SK-N-SH (cell line): ENCODE data around the gene LIN28B. TPM values are rescaled to one million over a fixed set of nuclear protein-coding genes. Genes with fewer than 3 reads are reported as not detected.

ENCODE experiments used
- CTCF ChIA-PET: fragments of 300-600, 350-600 bp; formaldehyde crosslinking; extraction: SDS; loops from one replicate; lab custom pipeline; 2021; lab: Yijun Ruan, JAX
- POLR2A ChIA-PET: fragments of 350-600 bp; sonication (Branson Sonifier 250); formaldehyde crosslinking; extraction: SDS; loops from one replicate; lab custom pipeline; 2020; ENCODE audit warnings: antibody characterized with exemption, inconsistent platforms; lab: Yijun Ruan, JAX
- DNase-seq: peaks from one replicate; pipeline ENCODE4 v3.0.0; 2012
- H2AFZ ChIP-seq: fragments of 200-600 bp; sonication (generic); 2 replicates; pipeline ENCODE4 v1.8.1; 2016; ENCODE audit warnings: antibody characterized with exemption, mild to moderate bottlenecking, low read depth
- H3F3A ChIP-seq: fragments of 200-600 bp; sonication (generic); replicated peaks from 2 replicates; pipeline ENCODE3; 2016; ENCODE audit warnings: antibody characterized with exemption, mild to moderate bottlenecking; ENCODE audit not compliant: insufficient read depth
- H3K27ac ChIP-seq, 2 experiments: fragments of 200-500 bp in 1 of 2; fragments of 200-600 bp in 1 of 2; sonication (Bioruptor generic) in 1 of 2; sonication (generic), shearing (Covaris generic) in 1 of 2; 2 replicates each; pipeline versions ENCODE4 v1.5.1 to v1.6.1; 2014 to 2016; ENCODE audit warnings: low read depth in 2 of 2, inconsistent platforms in 1 of 2, low read length in 1 of 2, mild to moderate bottlenecking in 1 of 2, mixed read lengths in 1 of 2
- H3K27me3 ChIP-seq: fragments of 200-600 bp; sonication (generic), shearing (Covaris generic); 2 replicates; pipeline ENCODE4 v1.6.1; 2016; ENCODE audit warnings: mixed run types; ENCODE audit not compliant: insufficient read depth
- H3K36me3 ChIP-seq, 2 experiments: fragments of 200-500 bp in 1 of 2; fragments of 200-600 bp in 1 of 2; sonication (Bioruptor generic) in 1 of 2; sonication (generic) in 1 of 2; replicated peaks in 1 of 2; 2 replicates each; pipeline versions ENCODE3 to v1.5.1; 2014 to 2016; ENCODE audit warnings: low read length in 1 of 2, mild to moderate bottlenecking in 1 of 2; ENCODE audit not compliant: insufficient read depth in 2 of 2, control insufficient read depth in 1 of 2
- H3K4me1 ChIP-seq, 2 experiments: fragments of 200-500 bp in 1 of 2; fragments of 200-600 bp in 1 of 2; sonication (Bioruptor generic) in 1 of 2; sonication (generic), shearing (Covaris generic) in 1 of 2; 2 replicates each; pipeline versions ENCODE4 v1.5.1 to v1.6.1; 2014 to 2016; ENCODE audit warnings: low read depth in 1 of 2, low read length in 1 of 2, mixed run types in 1 of 2; ENCODE audit not compliant: insufficient read depth in 2 of 2, control insufficient read depth in 1 of 2
- H3K4me2 ChIP-seq: fragments of 200-600 bp; sonication (generic), shearing (Covaris generic); 2 replicates; pipeline ENCODE4 v1.6.1; 2017; ENCODE audit warnings: mixed run types
- H3K4me3 ChIP-seq, 2 experiments: fragments of 200-500 bp in 1 of 2; fragments of 200-600 bp in 1 of 2; sonication (Bioruptor generic) in 1 of 2; sonication (generic), shearing (Covaris generic) in 1 of 2; 2 replicates each; pipeline versions ENCODE4 v1.5.1 to v1.8.1; 2014 to 2016; ENCODE audit warnings: low read depth in 2 of 2, inconsistent platforms in 1 of 2, low read length in 1 of 2, mild to moderate bottlenecking in 1 of 2, mixed read lengths in 1 of 2, moderate library complexity in 1 of 2
- H3K79me2 ChIP-seq: fragments of 200-600 bp; sonication (generic); 2 replicates; pipeline ENCODE4 v1.8.1; 2017; ENCODE audit warnings: mild to moderate bottlenecking; ENCODE audit not compliant: insufficient read depth
- H3K9ac ChIP-seq: fragments of 200-600 bp; sonication (generic); 2 replicates; pipeline ENCODE4 v1.6.1; 2017; ENCODE audit warnings: mixed run types
- H3K9me2 ChIP-seq: fragments of 200-600 bp; sonication (generic); 2 replicates; pipeline ENCODE4 v1.6.1; 2017; ENCODE audit warnings: mixed run types
- H3K9me3 ChIP-seq: fragments of 200-600 bp; sonication (generic); 2 replicates; pipeline ENCODE4 v1.6.1; 2017; ENCODE audit warnings: mixed run types, mild to moderate bottlenecking, moderate library complexity
- H4K20me1 ChIP-seq: fragments of 200-600 bp; sonication (generic); 2 replicates; pipeline ENCODE4 v1.6.1; 2017; ENCODE audit warnings: mild to moderate bottlenecking, mixed run types; ENCODE audit not compliant: insufficient read depth
- CHD2 ChIP-seq: fragments of 150-350 bp; IDR thresholded peaks from 2 replicates; pipeline ENCODE4 v1.6.1; 2018; ENCODE audit warnings: low read length; ENCODE audit not compliant: partially characterized antibody
- CTCF ChIP-seq: fragments of 200-600 bp; sonication (generic); IDR thresholded peaks from 2 replicates; pipeline ENCODE4 v1.6.1; 2017; ENCODE audit warnings: antibody characterized with exemption, mild to moderate bottlenecking, moderate library complexity
- EZH2phosphoT487 ChIP-seq: fragments of 200-600 bp; sonication (generic); IDR thresholded peaks from 2 replicates; pipeline ENCODE4 v1.6.1; 2017; ENCODE audit warnings: low read depth, mixed run types, mild to moderate bottlenecking, antibody characterized with exemption, moderate library complexity, borderline replicate concordance
- FOXJ3 ChIP-seq: sonication (generic); formaldehyde crosslinking; IDR thresholded peaks from 2 replicates; pipeline ENCODE4 v1.5.1; 2020; ENCODE audit warnings: mild to moderate bottlenecking, missing genetic modification reagents
- FOXM1 ChIP-seq: IDR thresholded peaks from 2 replicates; pipeline ENCODE4 v1.4.0; 2012; ENCODE audit warnings: low read depth, mild to moderate bottlenecking
- MAX ChIP-seq: IDR thresholded peaks from 2 replicates; pipeline ENCODE4 v1.4.0; 2012; ENCODE audit warnings: low read depth
- MEF2A ChIP-seq: IDR thresholded peaks from 2 replicates; pipeline ENCODE4 v1.4.0; 2012; ENCODE audit warnings: low read depth, borderline replicate concordance
- NFIC ChIP-seq: IDR thresholded peaks from 2 replicates; pipeline ENCODE4 v1.4.0; 2012; ENCODE audit warnings: borderline replicate concordance
- POLR2AphosphoS5 ChIP-seq: IDR thresholded peaks from 2 replicates; pipeline ENCODE4 v1.6.1; 2012; ENCODE audit warnings: low read depth, low read length
- RAD21 ChIP-seq: IDR thresholded peaks from 2 replicates; pipeline ENCODE4 v1.6.1; 2012; ENCODE audit warnings: mild to moderate bottlenecking, low read length
- REST ChIP-seq: IDR thresholded peaks from 2 replicates; pipeline ENCODE4 v1.6.1; 2012; ENCODE audit warnings: mild to moderate bottlenecking, low read depth, low read length, moderate library complexity
- RXRA ChIP-seq: IDR thresholded peaks from 2 replicates; pipeline ENCODE4 v1.4.0; 2012; ENCODE audit warnings: low read depth, mild to moderate bottlenecking, borderline replicate concordance
- SMC3 ChIP-seq: IDR thresholded peaks from 2 replicates; pipeline ENCODE4 v1.6.1; 2012; ENCODE audit warnings: low read depth, low read length, improper control_type of control experiment
- WGBS: methylation state at CpG from one replicate; pipeline ENCODE4 v1.1.6; 2017; ENCODE audit warnings: low lambda C conversion rate; 5-methylcytosine and 5-hydroxymethylcytosine counted together
- polyA plus RNA-seq, 3 experiments: library from polyadenylated mRNA; depleted of rRNA; stranded (reverse); fragments of >200 nt; gene quantifications; 2 replicates each; pipeline ENCODE4 v1.2.3, GENCODE V29; 2012

The LIN28B gene
- polyA plus RNA-seq, 1 of the 3 experiments (the other 2 are of a cell fraction): 0.67 TPM

GRCh38 chr6:105105094-105105493 is 148.2 kb downstream of the LIN28B start:
- Histone ChIP-seq H3K79me2 (no peaks in the 10 kb centered on the region), H3K4me1 (peaks cover 0 to 3% of the 10 kb centered on the region in 2 experiments; a peak in 1 of 4 replicates), H2AFZ (no peak overlapping the region), H3F3A (no peaks in the 10 kb centered on the region)
- WGBS: 100% methylated on average over 3 of the region's 3 CpGs
- DNase-seq: no peak
- TF ChIP-seq SMC3: no peak
- no peak for TF ChIP-seq FOXM1
- TF ChIP-seq FOXJ3 (CRISPR knock-in tag): no peak
- no peak for TF ChIP-seq EZH2phosphoT487
- TF ChIP-seq CHD2: no peak
- no peak for TF ChIP-seq RXRA
- no peak for TF ChIP-seq NFIC
- TF ChIP-seq RAD21: no peak
- no peak for TF ChIP-seq POLR2AphosphoS5
- TF ChIP-seq REST: no peak
- TF ChIP-seq MEF2A: no peak
- no peak for TF ChIP-seq MAX
- no peak for TF ChIP-seq CTCF
- TF ChIP-seq, all 33 proteins: peak for 0
- no peak overlapping the region for H3K4me2 ChIP-seq
- peaks cover 14 to 21% of the 10 kb centered on the region in 2 experiments for H3K36me3 ChIP-seq
- no peaks in the 10 kb centered on the region for H3K9me3 ChIP-seq
- no peak overlapping the region for H3K9ac ChIP-seq
- no peak overlapping the region for H3K4me3 ChIP-seq
- H3K27me3 ChIP-seq: no peaks in the 10 kb centered on the region
- no peak overlapping the region for H3K27ac ChIP-seq
- CTCF ChIA-PET: interaction anchor here (1.1 to 2.1 kb wide), 4 partner anchors 17 to 298 kb away, joined by 3 to 11 read pairs (median 4); partner anchors contain the start of gene PREP
- no peaks in the 10 kb centered on the region for H4K20me1 ChIP-seq
- H3K9me2 ChIP-seq: no peaks in the 10 kb centered on the region
- POLR2A ChIA-PET: no interaction called here
